Mesodermal cell (in vitro differentiated cells): ENCODE measurements around the gene TMEM220.

ENCODE experiments used
- H3K27ac ChIP-seq: 2 replicates; pipeline ENCODE4 v1.7.0; 2013; ENCODE audit warnings: mild to moderate bottlenecking, low read depth, low read length, moderate library complexity; ENCODE audit not compliant: severe bottlenecking
- H3K36me3 ChIP-seq: 2 replicates; pipeline ENCODE4 v1.7.1; 2013; ENCODE audit warnings: mild to moderate bottlenecking, low read length, moderate library complexity; ENCODE audit not compliant: control insufficient read depth, insufficient read depth
- H3K4me1 ChIP-seq: one replicate; pipeline ENCODE4 v1.7.1; 2013; ENCODE audit warnings: mild to moderate bottlenecking, low read length; ENCODE audit not compliant: insufficient read depth, control insufficient read depth, poor library complexity, severe bottlenecking
- H3K4me3 ChIP-seq: 2 replicates; pipeline ENCODE4 v1.7.0; 2013; ENCODE audit warnings: low read length, control low read depth, mild to moderate bottlenecking; ENCODE audit not compliant: insufficient read depth, poor library complexity, severe bottlenecking; ENCODE audit errors: extremely low read depth
- H3K9me3 ChIP-seq: 2 replicates; pipeline ENCODE4 v1.7.1; 2013; ENCODE audit warnings: mild to moderate bottlenecking, low read length, moderate library complexity; ENCODE audit not compliant: control insufficient read depth
- WGBS, 2 experiments: methylation state at CpG; one replicate each; pipeline ENCODE4 v1.1.5; 2013; ENCODE audit warnings: missing lambda C conversion rate in 2 of 2; ENCODE audit not compliant: insufficient coverage in 2 of 2; 5-methylcytosine and 5-hydroxymethylcytosine counted together

Gene TMEM220

GRCh38 chr17:10664571-10664970 lies 65.3 kb downstream of the TMEM220 start:
- WGBS, 2 experiments = 94% methylated on average over 9 of the region's 9 CpGs
- Histone ChIP-seq H3K27ac (no peak overlapping the region), H3K4me1 (no peaks in the 10 kb centered on the region), H3K4me3 (no peak overlapping the region), H3K9me3 (no peaks in the 10 kb centered on the region), H3K36me3 (no peaks in the 10 kb centered on the region)
